Neural cell (in vitro differentiated cells): Measurements from ENCODE around the gene FEM1B. TPM values are rescaled to one million over a fixed set of nuclear protein-coding genes. Genes with fewer than 3 reads are reported as not detected.

Experiments used
- H2AFZ ChIP-seq: fragments of 200-600, 300-800 bp; sonication (generic), shearing (Covaris generic); 2 replicates; pipeline ENCODE4 v1.6.0; 2014; ENCODE audit warnings: low read depth, mild to moderate bottlenecking, antibody characterized with exemption, low read length, moderate library complexity
- H3F3A ChIP-seq: fragments of 200-600 bp; shearing (Covaris generic); 2 replicates; pipeline ENCODE4 v1.6.1; 2016; ENCODE audit warnings: mild to moderate bottlenecking, moderate library complexity, mixed read lengths, antibody characterized with exemption, low read length; ENCODE audit not compliant: insufficient read depth, poor library complexity, severe bottlenecking
- H3K27ac ChIP-seq: fragments of 200-600, 300-800 bp; sonication (generic), shearing (Covaris generic); 2 replicates; pipeline ENCODE4 v1.5.1; 2014; ENCODE audit warnings: mild to moderate bottlenecking, low read length, moderate library complexity
- H3K27me3 ChIP-seq: fragments of 300-800, 200-600 bp; sonication (generic), shearing (Covaris generic); 2 replicates; pipeline ENCODE4 v1.6.0; 2014; ENCODE audit warnings: mild to moderate bottlenecking, low read depth, low read length, moderate library complexity; ENCODE audit not compliant: insufficient read depth
- H3K36me3 ChIP-seq: fragments of 300-800, 200-600 bp; sonication (generic), shearing (Covaris generic); 2 replicates; pipeline ENCODE4 v1.5.1; 2014; ENCODE audit warnings: mild to moderate bottlenecking, antibody characterized with exemption, low read length, moderate library complexity; ENCODE audit not compliant: insufficient read depth
- H3K4me2 ChIP-seq: fragments of 300-800, 200-600 bp; sonication (generic), shearing (Covaris generic); 2 replicates; pipeline ENCODE4 v1.6.0; 2014; ENCODE audit warnings: mild to moderate bottlenecking, low read length
- H3K4me3 ChIP-seq: fragments of 300-800, 200-600 bp; sonication (generic), shearing (Covaris generic); 2 replicates; pipeline ENCODE4 v1.5.1; 2014; ENCODE audit warnings: mild to moderate bottlenecking, low read length, moderate library complexity
- H3K79me2 ChIP-seq: fragments of 200-600 bp; shearing (Covaris generic); replicated peaks from 2 replicates; pipeline ENCODE4 v1.6.0; 2014; ENCODE audit warnings: mild to moderate bottlenecking, low read length, moderate library complexity; ENCODE audit not compliant: insufficient read depth
- H3K9ac ChIP-seq: fragments of 300-800, 200-600 bp; sonication (generic), shearing (Covaris generic); 2 replicates; pipeline ENCODE4 v1.6.1; 2016; ENCODE audit warnings: mild to moderate bottlenecking, low read length, mixed read lengths
- H3K9me2 ChIP-seq: fragments of 200-600 bp; shearing (Covaris generic); 2 replicates; pipeline ENCODE4 v1.6.1; 2016; ENCODE audit warnings: mild to moderate bottlenecking, low read length, mixed read lengths; ENCODE audit not compliant: insufficient read depth
- H3K9me3 ChIP-seq: fragments of 200-600, 300-800 bp; sonication (generic), shearing (Covaris generic); 2 replicates; pipeline ENCODE4 v1.6.1; 2016; ENCODE audit warnings: mild to moderate bottlenecking, mixed run types, low read length, moderate library complexity, mixed read lengths
- H4K20me1 ChIP-seq: fragments of 200-600 bp; shearing (Covaris generic); 2 replicates; pipeline ENCODE4 v1.6.1; 2016; ENCODE audit warnings: mild to moderate bottlenecking, mixed run types; ENCODE audit not compliant: insufficient read depth
- CTCF ChIP-seq: fragments of 450-650 bp; IDR thresholded peaks from 2 replicates; pipeline ENCODE4 v1.5.1; 2014; ENCODE audit warnings: antibody characterized with exemption, mild to moderate bottlenecking, moderate library complexity; ENCODE audit not compliant: poor library complexity, severe bottlenecking
- EP300 ChIP-seq: fragments of 450-650 bp; conservative IDR thresholded peaks from 2 replicates; pipeline ENCODE4 v1.6.1; 2014; ENCODE audit warnings: antibody characterized with exemption, mild to moderate bottlenecking, moderate library complexity; ENCODE audit not compliant: poor library complexity, severe bottlenecking
- EZH2 ChIP-seq: fragments of 200-600, 300-800 bp; shearing (Covaris generic), sonication (generic); IDR thresholded peaks from 2 replicates; pipeline ENCODE4 v1.6.1; 2014; ENCODE audit warnings: antibody characterized with exemption, low read length, borderline replicate concordance, mild to moderate bottlenecking; ENCODE audit not compliant: insufficient read depth, poor library complexity, severe bottlenecking
- MXI1 ChIP-seq: fragments of 450-650 bp; conservative IDR thresholded peaks from 2 replicates; pipeline ENCODE4 v1.6.1; 2014; ENCODE audit warnings: antibody characterized with exemption, mild to moderate bottlenecking; ENCODE audit not compliant: poor library complexity, severe bottlenecking
- POLR2AphosphoS5 ChIP-seq: IDR thresholded peaks from 2 replicates; pipeline ENCODE4 v1.6.1; 2012
- RAD21 ChIP-seq: fragments of 450-650 bp; conservative IDR thresholded peaks from 2 replicates; pipeline ENCODE4 v1.6.1; 2014; ENCODE audit warnings: antibody characterized with exemption, mild to moderate bottlenecking, moderate library complexity
- REST ChIP-seq: IDR thresholded peaks from 2 replicates; pipeline ENCODE4 v1.6.1; 2012; ENCODE audit warnings: borderline replicate concordance
- SMC3 ChIP-seq: fragments of 450-650 bp; conservative IDR thresholded peaks from 2 replicates; pipeline ENCODE4 v1.6.1; 2014; ENCODE audit warnings: antibody characterized with exemption, mild to moderate bottlenecking, moderate library complexity; ENCODE audit not compliant: poor library complexity
- TAF1 ChIP-seq: IDR thresholded peaks from 2 replicates; pipeline ENCODE4 v1.6.1; 2012; ENCODE audit warnings: low read depth
- polyA plus RNA-seq: library from polyadenylated mRNA; depleted of rRNA; stranded (reverse); fragments of >200 nt; gene quantifications from 2 replicates; pipeline ENCODE4 v1.2.3, GENCODE V29; 2014

Gene FEM1B
- polyA plus RNA-seq, 1 donor from 2014 or later: 58.0 TPM

GRCh38 chr15:68313501-68314410 is 36.2 kb downstream of the FEM1B start:
- Histone ChIP-seq H3K36me3 (no peaks in the 10 kb centered on the region), H4K20me1 (no peaks in the 10 kb centered on the region), H3K4me2 (no peak overlapping the region), H3K9me3 (no peaks in the 10 kb centered on the region), H3F3A (no peaks in the 10 kb centered on the region), H3K27me3 (no peaks in the 10 kb centered on the region), H3K79me2 (no peaks in the 10 kb centered on the region), H3K27ac (no peak overlapping the region), H3K9me2 (no peaks in the 10 kb centered on the region), H3K4me3 (no peak overlapping the region), H2AFZ (no peak overlapping the region), H3K9ac (no peak overlapping the region)
- no peak for TF ChIP-seq REST
- no peak for TF ChIP-seq POLR2AphosphoS5
- TF ChIP-seq EZH2: no peak
- no peak for TF ChIP-seq EP300
- TF ChIP-seq RAD21: no peak
- no peak for TF ChIP-seq MXI1
- TF ChIP-seq CTCF: no peak
- no peak for TF ChIP-seq TAF1
- TF ChIP-seq SMC3: no peak

GRCh38 chr15:68314563-68314962 is 37.0 kb downstream of the FEM1B start:
- H3F3A ChIP-seq: no peaks in the 10 kb centered on the region
- no peak overlapping the region for H3K4me3 ChIP-seq
- H2AFZ ChIP-seq: no peak overlapping the region
- no peaks in the 10 kb centered on the region for H3K36me3 ChIP-seq
- no peaks in the 10 kb centered on the region for H3K79me2 ChIP-seq
- no peak overlapping the region for H3K27ac ChIP-seq
- no peaks in the 10 kb centered on the region for H4K20me1 ChIP-seq
- H3K9me3 ChIP-seq: no peaks in the 10 kb centered on the region
- H3K27me3 ChIP-seq: no peaks in the 10 kb centered on the region
- TF ChIP-seq MXI1: no peak
- no peak for TF ChIP-seq EZH2
- no peak for TF ChIP-seq RAD21
- no peak for TF ChIP-seq TAF1
- TF ChIP-seq CTCF: no peak
- no peak for TF ChIP-seq POLR2AphosphoS5
- TF ChIP-seq EP300: no peak
- no peak for TF ChIP-seq SMC3
- TF ChIP-seq REST: no peak
- no peaks in the 10 kb centered on the region for H3K9me2 ChIP-seq
- no peak overlapping the region for H3K9ac ChIP-seq
- no peak overlapping the region for H3K4me2 ChIP-seq
